22Rv1 (cell line): ENCODE data around the gene CPA5.

Experiments
- CTCF ChIP-seq: fragments of 450-650 bp; IDR thresholded peaks from 2 replicates; pipeline ENCODE4 v1.5.1; 2017; ENCODE audit warnings: mild to moderate bottlenecking
- ZFX ChIP-seq: fragments of 450-650 bp; IDR thresholded peaks from 2 replicates; pipeline ENCODE4 v1.6.1; 2017; ENCODE audit warnings: antibody characterized with exemption, borderline replicate concordance

DNA sequence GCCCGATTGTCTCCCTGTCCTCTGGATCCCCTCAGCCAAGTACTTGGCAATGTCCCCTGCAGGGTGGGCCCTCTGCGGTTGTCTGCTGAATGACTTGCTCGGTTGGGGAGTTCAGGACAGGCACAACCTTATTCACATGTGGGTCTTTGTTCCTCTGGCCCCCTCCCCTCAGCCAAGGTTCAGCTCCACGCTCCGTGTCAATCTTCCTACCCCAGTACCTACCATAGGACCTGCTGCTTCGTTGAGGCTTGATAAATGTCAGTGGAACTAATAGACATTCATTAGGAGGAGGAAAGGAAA, 7.1 kb downstream of the CPA5 start:
- TF ChIP-seq CTCF = no peak
- TF ChIP-seq ZFX = no peak
